Measurements from ENCODE around the gene GNB1. TPM values are rescaled to one million over a fixed set of nuclear protein-coding genes. Genes with fewer than 3 reads are reported as not detected.
A peak's percentile ranks its signal among the peaks of the same experiment; 100 is the strongest.

GNB1 gene
- polyA plus RNA-seq, 2 donors = 43.3 to 66.1 TPM

- Histone ChIP-seq H3K27ac (ENCODE audit: low read depth in 2 of 2, low read length in 1 of 2) (peak overlapping the region in 1 of 2 donors; percentile 34), H3K9me3 (ENCODE audit: control insufficient read depth in 2 of 2, insufficient read depth in 1 of 2, low read depth in 1 of 2, low read length in 1 of 2) (no peaks in the 10 kb centered on the region), H3K4me3 (ENCODE audit: low read depth in 1 of 2, low read length in 2 of 2) (no peak overlapping the region), H3K4me1 (ENCODE audit: control insufficient read depth in 2 of 2, insufficient read depth in 2 of 2, low read length in 1 of 2) (peaks cover 3 to 12% of the 10 kb centered on the region in 2 donors), H3K27me3 (ENCODE audit: control insufficient read depth in 1 of 2, insufficient read depth in 2 of 2, low read length in 2 of 2) (no peaks in the 10 kb centered on the region), H3K36me3 (ENCODE audit: control insufficient read depth in 2 of 2, insufficient read depth in 2 of 2, low read length in 1 of 2) (peaks cover 0 to 4% of the 10 kb centered on the region in 2 donors)
- WGBS, 2 donors = 65 to 66% methylated on average over 11 of the region's 11 CpGs
Observed at GRCh38 chr1:1775327-1776226, 115.3 kb downstream of the GNB1 start.

- peaks cover 3 to 7% of the 10 kb centered on the region in 2 donors for H3K4me1 ChIP-seq (ENCODE audit: control insufficient read depth in 2 of 2, insufficient read depth in 2 of 2, low read length in 1 of 2)
- WGBS, 2 donors = 96 to 97% methylated on average over 4 of the region's 4 CpGs
- no peak overlapping the region for H3K27ac ChIP-seq (ENCODE audit: low read depth in 2 of 2, low read length in 1 of 2)
- H3K36me3 ChIP-seq (ENCODE audit: control insufficient read depth in 2 of 2, insufficient read depth in 2 of 2, low read length in 1 of 2) = peaks cover 0 to 4% of the 10 kb centered on the region in 2 donors
- no peaks in the 10 kb centered on the region for H3K27me3 ChIP-seq (ENCODE audit: control insufficient read depth in 1 of 2, insufficient read depth in 2 of 2, low read length in 2 of 2)
- H3K9me3 ChIP-seq (ENCODE audit: control insufficient read depth in 2 of 2, insufficient read depth in 1 of 2, low read depth in 1 of 2, low read length in 1 of 2) = no peaks in the 10 kb centered on the region
- H3K4me3 ChIP-seq (ENCODE audit: low read depth in 1 of 2, low read length in 2 of 2) = no peak overlapping the region
Observed at GRCh38 chr1:1773874-1774273, 117.0 kb downstream of the GNB1 start.

GRCh38 chr1:1771096-1771495 is 119.8 kb downstream of the GNB1 start:
- Histone ChIP-seq H3K4me3 (ENCODE audit: low read depth in 1 of 2, low read length in 2 of 2) (no peak overlapping the region), H3K36me3 (ENCODE audit: control insufficient read depth in 2 of 2, insufficient read depth in 2 of 2, low read length in 1 of 2) (peaks cover 0 to 4% of the 10 kb centered on the region in 2 donors), H3K27ac (ENCODE audit: low read depth in 2 of 2, low read length in 1 of 2) (no peak overlapping the region), H3K27me3 (ENCODE audit: control insufficient read depth in 1 of 2, insufficient read depth in 2 of 2, low read length in 2 of 2) (no peaks in the 10 kb centered on the region), H3K9me3 (ENCODE audit: control insufficient read depth in 2 of 2, insufficient read depth in 1 of 2, low read depth in 1 of 2, low read length in 1 of 2) (no peaks in the 10 kb centered on the region), H3K4me1 (ENCODE audit: control insufficient read depth in 2 of 2, insufficient read depth in 2 of 2, low read length in 1 of 2) (peaks cover 3 to 7% of the 10 kb centered on the region in 2 donors)
- 99% methylated on average over 3 of the region's 3 CpGs for WGBS, 2 donors

GRCh38 chr1:1770102-1770501 is 120.8 kb downstream of the GNB1 start:
- no peaks in the 10 kb centered on the region for H3K27me3 ChIP-seq (ENCODE audit: control insufficient read depth in 1 of 2, insufficient read depth in 2 of 2, low read length in 2 of 2)
- no peak overlapping the region for H3K27ac ChIP-seq (ENCODE audit: low read depth in 2 of 2, low read length in 1 of 2)
- no peaks in the 10 kb centered on the region for H3K9me3 ChIP-seq (ENCODE audit: control insufficient read depth in 2 of 2, insufficient read depth in 1 of 2, low read depth in 1 of 2, low read length in 1 of 2)
- WGBS, 2 donors = 98% methylated on average over 3 of the region's 3 CpGs
- H3K4me3 ChIP-seq (ENCODE audit: low read depth in 1 of 2, low read length in 2 of 2) = no peak overlapping the region
- H3K4me1 ChIP-seq (ENCODE audit: control insufficient read depth in 2 of 2, insufficient read depth in 2 of 2, low read length in 1 of 2) = peaks cover 0 to 3% of the 10 kb centered on the region in 2 donors
- H3K36me3 ChIP-seq (ENCODE audit: control insufficient read depth in 2 of 2, insufficient read depth in 2 of 2, low read length in 1 of 2) = peaks cover 0 to 4% of the 10 kb centered on the region in 2 donors

GRCh38 chr1:1768249-1768992 is 122.5 kb downstream of the GNB1 start:
- H3K4me3 ChIP-seq (ENCODE audit: low read depth in 1 of 2, low read length in 2 of 2) = no peak overlapping the region
- no peaks in the 10 kb centered on the region for H3K4me1 ChIP-seq (ENCODE audit: control insufficient read depth in 2 of 2, insufficient read depth in 2 of 2, low read length in 1 of 2)
- H3K27me3 ChIP-seq (ENCODE audit: control insufficient read depth in 1 of 2, insufficient read depth in 2 of 2, low read length in 2 of 2) = no peaks in the 10 kb centered on the region
- no peak overlapping the region for H3K27ac ChIP-seq (ENCODE audit: low read depth in 2 of 2, low read length in 1 of 2)
- WGBS, 2 donors = 93 to 95% methylated on average over 7 of the region's 7 CpGs
- H3K36me3 ChIP-seq (ENCODE audit: control insufficient read depth in 2 of 2, insufficient read depth in 2 of 2, low read length in 1 of 2) = peaks cover 0 to 12% of the 10 kb centered on the region in 2 donors
- no peaks in the 10 kb centered on the region for H3K9me3 ChIP-seq (ENCODE audit: control insufficient read depth in 2 of 2, insufficient read depth in 1 of 2, low read depth in 1 of 2, low read length in 1 of 2)

- WGBS, 2 donors = 86 to 87% methylated on average over 23 of the region's 23 CpGs
Observed at GRCh38 chr1:1764876-1765470, 125.9 kb downstream of the GNB1 start.

GRCh38 chr1:1763657-1764621 is 126.9 kb downstream of the GNB1 start:
- Histone ChIP-seq H3K4me1 (ENCODE audit: control insufficient read depth in 2 of 2, insufficient read depth in 2 of 2, low read length in 1 of 2) (peaks cover 0 to 13% of the 10 kb centered on the region in 2 donors), H3K27me3 (ENCODE audit: control insufficient read depth in 1 of 2, insufficient read depth in 2 of 2, low read length in 2 of 2) (no peaks in the 10 kb centered on the region), H3K27ac (ENCODE audit: low read depth in 2 of 2, low read length in 1 of 2) (no peak overlapping the region), H3K4me3 (ENCODE audit: low read depth in 1 of 2, low read length in 2 of 2) (no peak overlapping the region), H3K36me3 (ENCODE audit: control insufficient read depth in 2 of 2, insufficient read depth in 2 of 2, low read length in 1 of 2) (peaks cover 0 to 43% of the 10 kb centered on the region in 2 donors), H3K9me3 (ENCODE audit: control insufficient read depth in 2 of 2, insufficient read depth in 1 of 2, low read depth in 1 of 2, low read length in 1 of 2) (no peaks in the 10 kb centered on the region)
- 85% methylated on average over 32 of the region's 32 CpGs for WGBS, 2 donors

More at GRCh38 chr1:1764876-1765470, 125.9 kb downstream of the GNB1 start:
- peaks cover 0 to 33% of the 10 kb centered on the region in 2 donors for H3K36me3 ChIP-seq (ENCODE audit: control insufficient read depth in 2 of 2, insufficient read depth in 2 of 2, low read length in 1 of 2)
- H3K4me3 ChIP-seq (ENCODE audit: low read depth in 1 of 2, low read length in 2 of 2) = no peak overlapping the region
- H3K4me1 ChIP-seq (ENCODE audit: control insufficient read depth in 2 of 2, insufficient read depth in 2 of 2, low read length in 1 of 2) = peaks cover 0 to 4% of the 10 kb centered on the region in 2 donors
- H3K27ac ChIP-seq (ENCODE audit: low read depth in 2 of 2, low read length in 1 of 2) = no peak overlapping the region
- H3K27me3 ChIP-seq (ENCODE audit: control insufficient read depth in 1 of 2, insufficient read depth in 2 of 2, low read length in 2 of 2) = no peaks in the 10 kb centered on the region
- H3K9me3 ChIP-seq (ENCODE audit: control insufficient read depth in 2 of 2, insufficient read depth in 1 of 2, low read depth in 1 of 2, low read length in 1 of 2) = no peaks in the 10 kb centered on the region

GRCh38 chr1:1761504-1762376 is 129.1 kb downstream of the GNB1 start:
- no peaks in the 10 kb centered on the region for H3K27me3 ChIP-seq (ENCODE audit: control insufficient read depth in 1 of 2, insufficient read depth in 2 of 2, low read length in 2 of 2)
- H3K27ac ChIP-seq (ENCODE audit: low read depth in 2 of 2, low read length in 1 of 2) = no peak overlapping the region
- H3K4me1 ChIP-seq (ENCODE audit: control insufficient read depth in 2 of 2, insufficient read depth in 2 of 2, low read length in 1 of 2) = peaks cover 0 to 22% of the 10 kb centered on the region in 2 donors
- H3K9me3 ChIP-seq (ENCODE audit: control insufficient read depth in 2 of 2, insufficient read depth in 1 of 2, low read depth in 1 of 2, low read length in 1 of 2) = no peaks in the 10 kb centered on the region
- 94 to 96% methylated on average over 23 of the region's 23 CpGs for WGBS, 2 donors
- peaks cover 0 to 52% of the 10 kb centered on the region in 2 donors for H3K36me3 ChIP-seq (ENCODE audit: control insufficient read depth in 2 of 2, insufficient read depth in 2 of 2, low read length in 1 of 2)
- no peak overlapping the region for H3K4me3 ChIP-seq (ENCODE audit: low read depth in 1 of 2, low read length in 2 of 2)
